Measurements from ENCODE around the gene DNAJC17. TPM values are rescaled to one million over a fixed set of nuclear protein-coding genes. Genes with fewer than 3 reads are reported as not detected.

Gene DNAJC17
- total and polyA plus RNA-seq, 2 of the 13 experiments (the other 11 are each of a cell fraction or from before 2014, with no cell fraction given) = 22.2 to 26.5 TPM

DNA sequence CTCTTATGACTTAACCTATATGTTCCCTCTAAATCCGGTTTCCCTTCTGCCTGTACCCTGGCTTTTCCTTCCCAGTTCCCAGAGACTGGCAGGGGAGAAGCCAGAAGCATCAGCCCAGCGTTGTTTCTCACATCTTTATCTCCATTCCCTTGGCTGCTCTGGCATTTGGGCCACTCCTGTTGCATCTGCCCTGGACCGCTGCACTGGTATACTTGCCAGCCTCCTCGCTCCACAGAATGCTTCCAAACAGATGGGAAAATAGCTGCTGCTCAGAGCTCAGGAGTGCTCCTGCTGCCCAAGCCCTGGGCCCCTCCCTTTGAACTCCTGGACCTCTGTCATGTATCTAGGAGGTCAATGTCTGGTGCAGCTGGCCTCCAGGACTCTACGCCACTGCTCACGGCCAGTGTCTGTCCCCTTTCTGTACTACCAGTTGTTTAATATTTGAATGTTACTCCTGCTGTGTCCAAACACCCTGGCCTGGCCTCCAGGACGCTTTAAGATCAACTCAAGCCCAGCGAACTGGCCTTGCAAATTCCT lies 43.4 kb upstream of the DNAJC17 start (continued):
- TF ChIP-seq, protein P1, sequence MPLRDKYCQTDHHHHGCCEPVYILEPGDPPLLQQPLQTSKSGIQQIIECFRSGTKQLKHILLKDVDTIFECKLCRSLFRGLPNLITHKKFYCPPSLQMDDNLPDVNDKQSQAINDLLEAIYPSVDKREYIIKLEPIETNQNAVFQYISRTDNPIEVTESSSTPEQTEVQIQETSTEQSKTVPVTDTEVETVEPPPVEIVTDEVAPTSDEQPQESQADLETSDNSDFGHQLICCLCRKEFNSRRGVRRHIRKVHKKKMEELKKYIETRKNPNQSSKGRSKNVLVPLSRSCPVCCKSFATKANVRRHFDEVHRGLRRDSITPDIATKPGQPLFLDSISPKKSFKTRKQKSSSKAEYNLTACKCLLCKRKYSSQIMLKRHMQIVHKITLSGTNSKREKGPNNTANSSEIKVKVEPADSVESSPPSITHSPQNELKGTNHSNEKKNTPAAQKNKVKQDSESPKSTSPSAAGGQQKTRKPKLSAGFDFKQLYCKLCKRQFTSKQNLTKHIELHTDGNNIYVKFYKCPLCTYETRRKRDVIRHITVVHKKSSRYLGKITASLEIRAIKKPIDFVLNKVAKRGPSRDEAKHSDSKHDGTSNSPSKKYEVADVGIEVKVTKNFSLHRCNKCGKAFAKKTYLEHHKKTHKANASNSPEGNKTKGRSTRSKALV (CRISPR knock-in tag; IDR thresholded peaks at IDR 0.05) = 0 out of 2 replicates have a peak, but pooled peaks have one; percentile 28
- TF ChIP-seq, protein P2, sequence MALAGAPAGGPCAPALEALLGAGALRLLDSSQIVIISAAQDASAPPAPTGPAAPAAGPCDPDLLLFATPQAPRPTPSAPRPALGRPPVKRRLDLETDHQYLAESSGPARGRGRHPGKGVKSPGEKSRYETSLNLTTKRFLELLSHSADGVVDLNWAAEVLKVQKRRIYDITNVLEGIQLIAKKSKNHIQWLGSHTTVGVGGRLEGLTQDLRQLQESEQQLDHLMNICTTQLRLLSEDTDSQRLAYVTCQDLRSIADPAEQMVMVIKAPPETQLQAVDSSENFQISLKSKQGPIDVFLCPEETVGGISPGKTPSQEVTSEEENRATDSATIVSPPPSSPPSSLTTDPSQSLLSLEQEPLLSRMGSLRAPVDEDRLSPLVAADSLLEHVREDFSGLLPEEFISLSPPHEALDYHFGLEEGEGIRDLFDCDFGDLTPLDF (CRISPR knock-in tag; IDR thresholded peaks at IDR 0.05) = no peak
- TF ChIP-seq TOPORS (CRISPR knock-in tag; IDR thresholded peaks at IDR 0.05) (no peak), SP5 (CRISPR knock-in tag; IDR thresholded peaks at IDR 0.05; ENCODE audit: borderline replicate concordance, low read depth) (0 out of 2 replicates have a peak, but pooled peaks have one; percentile 26), ZSCAN20 (CRISPR knock-in tag; IDR thresholded peaks at IDR 0.05; ENCODE audit: borderline replicate concordance) (no peak), GABPA (IDR thresholded peaks at IDR 0.05; ENCODE audit: low read depth, low read length) (no peak), GABPA (CRISPR knock-in tag; IDR thresholded peaks at IDR 0.05; ENCODE audit: low read depth) (no peak), HIVEP1 (CRISPR knock-in tag; IDR thresholded peaks at IDR 0.05) (0 out of 2 replicates have a peak, but pooled peaks have one; percentile 27), CEBPB (IDR thresholded peaks at IDR 0.05; ENCODE audit: borderline replicate concordance, low read depth, low read length) (no peak), NR2F6 (IDR thresholded peaks at IDR 0.05) (no peak; the same call in 1 of the 2 replicates), NR2F6 (CRISPR knock-in tag; IDR thresholded peaks at IDR 0.05) (peak; percentile 52), ZNF44 (CRISPR knock-in tag; IDR thresholded peaks at IDR 0.05) (no peak), ELF4 (CRISPR knock-in tag; IDR thresholded peaks at IDR 0.05; ENCODE audit: borderline replicate concordance) (no peak), HNF4A (CRISPR knock-in tag; IDR thresholded peaks at IDR 0.05) (peak; percentile 77)
- TF ChIP-seq, protein P3, sequence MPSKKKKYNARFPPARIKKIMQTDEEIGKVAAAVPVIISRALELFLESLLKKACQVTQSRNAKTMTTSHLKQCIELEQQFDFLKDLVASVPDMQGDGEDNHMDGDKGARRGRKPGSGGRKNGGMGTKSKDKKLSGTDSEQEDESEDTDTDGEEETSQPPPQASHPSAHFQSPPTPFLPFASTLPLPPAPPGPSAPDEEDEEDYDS (CRISPR knock-in tag; IDR thresholded peaks at IDR 0.05) = peak; percentile 39; the same call in 1 of the 2 replicates
- TF ChIP-seq, protein P4, sequence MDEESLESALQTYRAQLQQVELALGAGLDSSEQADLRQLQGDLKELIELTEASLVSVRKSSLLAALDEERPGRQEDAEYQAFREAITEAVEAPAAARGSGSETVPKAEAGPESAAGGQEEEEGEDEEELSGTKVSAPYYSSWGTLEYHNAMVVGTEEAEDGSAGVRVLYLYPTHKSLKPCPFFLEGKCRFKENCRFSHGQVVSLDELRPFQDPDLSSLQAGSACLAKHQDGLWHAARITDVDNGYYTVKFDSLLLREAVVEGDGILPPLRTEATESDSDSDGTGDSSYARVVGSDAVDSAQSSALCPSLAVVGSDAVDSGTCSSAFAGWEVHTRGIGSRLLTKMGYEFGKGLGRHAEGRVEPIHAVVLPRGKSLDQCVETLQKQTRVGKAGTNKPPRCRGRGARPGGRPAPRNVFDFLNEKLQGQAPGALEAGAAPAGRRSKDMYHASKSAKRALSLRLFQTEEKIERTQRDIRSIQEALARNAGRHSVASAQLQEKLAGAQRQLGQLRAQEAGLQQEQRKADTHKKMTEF (CRISPR knock-in tag; IDR thresholded peaks at IDR 0.05) = 0 out of 2 replicates have a peak, but pooled peaks have one; percentile 14
- TF ChIP-seq, protein P5, sequence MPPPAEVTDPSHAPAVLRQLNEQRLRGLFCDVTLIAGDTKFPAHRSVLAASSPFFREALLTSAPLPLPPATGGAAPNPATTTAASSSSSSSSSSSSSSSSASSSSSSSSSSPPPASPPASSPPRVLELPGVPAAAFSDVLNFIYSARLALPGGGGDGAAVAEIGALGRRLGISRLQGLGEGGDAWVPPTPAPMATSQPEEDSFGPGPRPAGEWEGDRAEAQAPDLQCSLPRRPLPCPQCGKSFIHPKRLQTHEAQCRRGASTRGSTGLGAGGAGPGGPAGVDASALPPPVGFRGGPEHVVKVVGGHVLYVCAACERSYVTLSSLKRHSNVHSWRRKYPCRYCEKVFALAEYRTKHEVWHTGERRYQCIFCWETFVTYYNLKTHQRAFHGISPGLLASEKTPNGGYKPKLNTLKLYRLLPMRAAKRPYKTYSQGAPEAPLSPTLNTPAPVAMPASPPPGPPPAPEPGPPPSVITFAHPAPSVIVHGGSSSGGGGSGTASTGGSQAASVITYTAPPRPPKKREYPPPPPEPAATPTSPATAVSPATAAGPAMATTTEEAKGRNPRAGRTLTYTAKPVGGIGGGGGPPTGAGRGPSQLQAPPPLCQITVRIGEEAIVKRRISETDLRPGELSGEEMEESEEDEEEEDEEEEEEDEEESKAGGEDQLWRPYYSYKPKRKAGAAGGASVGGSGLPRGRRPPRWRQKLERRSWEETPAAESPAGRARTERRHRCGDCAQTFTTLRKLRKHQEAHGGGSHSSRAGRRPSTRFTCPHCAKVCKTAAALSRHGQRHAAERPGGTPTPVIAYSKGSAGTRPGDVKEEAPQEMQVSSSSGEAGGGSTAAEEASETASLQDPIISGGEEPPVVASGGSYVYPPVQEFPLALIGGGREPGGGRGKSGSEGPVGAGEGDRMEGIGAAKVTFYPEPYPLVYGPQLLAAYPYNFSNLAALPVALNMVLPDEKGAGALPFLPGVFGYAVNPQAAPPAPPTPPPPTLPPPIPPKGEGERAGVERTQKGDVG (CRISPR knock-in tag; IDR thresholded peaks at IDR 0.05; ENCODE audit: borderline replicate concordance) = no peak
- TF ChIP-seq, protein P6, sequence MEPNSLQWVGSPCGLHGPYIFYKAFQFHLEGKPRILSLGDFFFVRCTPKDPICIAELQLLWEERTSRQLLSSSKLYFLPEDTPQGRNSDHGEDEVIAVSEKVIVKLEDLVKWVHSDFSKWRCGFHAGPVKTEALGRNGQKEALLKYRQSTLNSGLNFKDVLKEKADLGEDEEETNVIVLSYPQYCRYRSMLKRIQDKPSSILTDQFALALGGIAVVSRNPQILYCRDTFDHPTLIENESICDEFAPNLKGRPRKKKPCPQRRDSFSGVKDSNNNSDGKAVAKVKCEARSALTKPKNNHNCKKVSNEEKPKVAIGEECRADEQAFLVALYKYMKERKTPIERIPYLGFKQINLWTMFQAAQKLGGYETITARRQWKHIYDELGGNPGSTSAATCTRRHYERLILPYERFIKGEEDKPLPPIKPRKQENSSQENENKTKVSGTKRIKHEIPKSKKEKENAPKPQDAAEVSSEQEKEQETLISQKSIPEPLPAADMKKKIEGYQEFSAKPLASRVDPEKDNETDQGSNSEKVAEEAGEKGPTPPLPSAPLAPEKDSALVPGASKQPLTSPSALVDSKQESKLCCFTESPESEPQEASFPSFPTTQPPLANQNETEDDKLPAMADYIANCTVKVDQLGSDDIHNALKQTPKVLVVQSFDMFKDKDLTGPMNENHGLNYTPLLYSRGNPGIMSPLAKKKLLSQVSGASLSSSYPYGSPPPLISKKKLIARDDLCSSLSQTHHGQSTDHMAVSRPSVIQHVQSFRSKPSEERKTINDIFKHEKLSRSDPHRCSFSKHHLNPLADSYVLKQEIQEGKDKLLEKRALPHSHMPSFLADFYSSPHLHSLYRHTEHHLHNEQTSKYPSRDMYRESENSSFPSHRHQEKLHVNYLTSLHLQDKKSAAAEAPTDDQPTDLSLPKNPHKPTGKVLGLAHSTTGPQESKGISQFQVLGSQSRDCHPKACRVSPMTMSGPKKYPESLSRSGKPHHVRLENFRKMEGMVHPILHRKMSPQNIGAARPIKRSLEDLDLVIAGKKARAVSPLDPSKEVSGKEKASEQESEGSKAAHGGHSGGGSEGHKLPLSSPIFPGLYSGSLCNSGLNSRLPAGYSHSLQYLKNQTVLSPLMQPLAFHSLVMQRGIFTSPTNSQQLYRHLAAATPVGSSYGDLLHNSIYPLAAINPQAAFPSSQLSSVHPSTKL (CRISPR knock-in tag; IDR thresholded peaks at IDR 0.05) = peak; percentile 48; the same call in 1 of the 2 replicates

All from HepG2 (cell line).